VCaP (cell line): ENCODE results near the gene ZNF593.

Experiments used
- H3K27ac ChIP-seq: fragments of 450-650 bp; 2 replicates; pipeline ENCODE4 v1.5.1; 2017
- CTCF ChIP-seq: fragments of 450-650 bp; conservative IDR thresholded peaks from 2 replicates; pipeline ENCODE4 v1.5.1; 2017; ENCODE audit warnings: mild to moderate bottlenecking, moderate library complexity

Gene ZNF593

GRCh38 chr1:26189331-26189730 is 19.6 kb downstream of the ZNF593 start:
- TF ChIP-seq CTCF: no peak
- H3K27ac ChIP-seq: no peak overlapping the region

GRCh38 chr1:26189751-26190275 is 20.1 kb downstream of the ZNF593 start:
- TF ChIP-seq CTCF: no peak
- H3K27ac ChIP-seq: no peak overlapping the region

GRCh38 chr1:26190373-26190987 is 20.8 kb downstream of the ZNF593 start, which contains the start of gene CATSPER4:
TSS of gene CATSPER4 (plus strand) at chr1:26190602. CDS start at chr1:26190628, 26 bp downstream.
- H3K27ac ChIP-seq: no peak within 1 kb of the TSS
- no peak for TF ChIP-seq CTCF

GRCh38 chr1:26191739-26192138 is 22.0 kb downstream of the ZNF593 start:
- TF ChIP-seq CTCF: no peak
- H3K27ac ChIP-seq: no peak overlapping the region

- no peak overlapping the region for H3K27ac ChIP-seq
- TF ChIP-seq CTCF: no peak
Observed at GRCh38 chr1:26195805-26196204, 26.1 kb downstream of the ZNF593 start.

- H3K27ac ChIP-seq: no peak overlapping the region
- TF ChIP-seq CTCF: no peak
Observed at GRCh38 chr1:26197301-26197700, 27.6 kb downstream of the ZNF593 start.

GRCh38 chr1:26197813-26198212 is 28.1 kb downstream of the ZNF593 start:
- TF ChIP-seq CTCF: no peak
- no peak overlapping the region for H3K27ac ChIP-seq
